ENCODE data around the gene ANTKMT.
"Not testable (repeated sequence)": the region's sequence is repeated elsewhere in the genome, so short reads cannot be mapped to it uniquely, and the experiment has no call there.

ANTKMT gene

DNA sequence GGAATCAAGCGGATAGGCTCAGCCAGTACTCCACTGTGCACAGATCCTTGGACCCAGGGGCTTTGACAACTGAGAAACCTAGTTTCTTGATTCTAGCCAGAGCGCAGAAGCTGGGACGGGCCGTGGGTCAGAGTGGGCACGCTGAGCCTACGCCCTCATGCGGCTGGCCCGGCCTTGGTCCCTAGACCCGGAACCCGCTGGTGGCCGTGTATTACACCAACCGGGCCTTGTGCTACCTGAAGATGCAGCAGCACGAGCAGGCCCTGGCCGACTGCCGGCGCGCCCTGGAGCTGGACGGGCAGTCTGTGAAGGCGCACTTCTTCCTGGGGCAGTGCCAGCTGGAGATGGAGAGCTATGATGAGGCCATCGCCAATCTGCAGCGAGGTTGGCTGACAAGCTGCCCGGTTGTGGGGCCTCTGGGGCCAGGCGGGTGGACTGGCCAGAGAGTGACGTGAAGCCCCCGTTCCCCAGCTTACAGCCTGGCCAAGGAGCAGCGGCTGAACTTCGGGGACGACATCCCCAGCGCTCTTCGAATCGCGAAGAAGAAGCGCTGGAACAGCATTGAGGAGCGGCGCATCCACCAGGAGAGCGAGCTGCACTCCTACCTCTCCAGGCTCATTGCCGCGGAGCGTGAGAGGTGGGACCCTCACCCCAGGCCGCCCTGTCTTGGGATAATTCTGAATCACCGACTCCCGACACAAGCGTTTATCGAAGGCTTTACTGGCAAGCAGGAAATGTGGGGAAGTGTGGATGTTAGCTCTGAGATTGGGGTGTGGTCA, 39.8 kb upstream of the ANTKMT start:
- intact Hi-C loops (cut with DNase I) = no loop called here
- DNase-seq = peak in 1 of 10 donors; percentile 75

DNA sequence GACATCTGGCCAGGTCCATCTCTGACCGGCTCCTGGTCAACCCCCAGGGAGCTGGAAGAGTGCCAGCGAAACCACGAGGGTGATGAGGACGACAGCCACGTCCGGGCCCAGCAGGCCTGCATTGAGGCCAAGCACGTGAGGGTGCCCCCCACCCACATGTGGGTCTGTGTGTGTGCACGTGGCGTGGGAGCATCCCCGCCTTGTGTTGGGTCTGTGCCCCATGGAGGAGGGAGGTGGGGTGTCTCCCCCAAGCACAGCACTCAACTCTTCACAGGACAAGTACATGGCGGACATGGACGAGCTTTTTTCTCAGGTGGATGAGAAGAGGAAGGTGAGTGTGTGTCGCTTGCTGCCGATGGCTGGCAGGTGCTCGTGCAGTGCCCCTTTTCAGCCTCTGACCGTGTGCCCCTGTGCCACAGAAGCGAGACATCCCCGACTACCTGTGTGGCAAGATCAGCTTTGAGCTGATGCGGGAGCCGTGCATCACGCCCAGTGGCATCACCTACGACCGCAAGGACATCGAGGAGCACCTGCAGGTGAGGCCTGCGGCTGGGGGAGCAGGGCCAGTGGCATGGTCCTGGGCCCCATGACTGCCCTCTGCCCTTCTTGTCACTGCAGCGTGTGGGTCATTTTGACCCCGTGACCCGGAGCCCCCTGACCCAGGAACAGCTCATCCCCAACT, 39.1 kb upstream of the ANTKMT start:
- intact Hi-C loops (cut with DNase I) = no loop called here
- no peak for DNase-seq

DNA sequence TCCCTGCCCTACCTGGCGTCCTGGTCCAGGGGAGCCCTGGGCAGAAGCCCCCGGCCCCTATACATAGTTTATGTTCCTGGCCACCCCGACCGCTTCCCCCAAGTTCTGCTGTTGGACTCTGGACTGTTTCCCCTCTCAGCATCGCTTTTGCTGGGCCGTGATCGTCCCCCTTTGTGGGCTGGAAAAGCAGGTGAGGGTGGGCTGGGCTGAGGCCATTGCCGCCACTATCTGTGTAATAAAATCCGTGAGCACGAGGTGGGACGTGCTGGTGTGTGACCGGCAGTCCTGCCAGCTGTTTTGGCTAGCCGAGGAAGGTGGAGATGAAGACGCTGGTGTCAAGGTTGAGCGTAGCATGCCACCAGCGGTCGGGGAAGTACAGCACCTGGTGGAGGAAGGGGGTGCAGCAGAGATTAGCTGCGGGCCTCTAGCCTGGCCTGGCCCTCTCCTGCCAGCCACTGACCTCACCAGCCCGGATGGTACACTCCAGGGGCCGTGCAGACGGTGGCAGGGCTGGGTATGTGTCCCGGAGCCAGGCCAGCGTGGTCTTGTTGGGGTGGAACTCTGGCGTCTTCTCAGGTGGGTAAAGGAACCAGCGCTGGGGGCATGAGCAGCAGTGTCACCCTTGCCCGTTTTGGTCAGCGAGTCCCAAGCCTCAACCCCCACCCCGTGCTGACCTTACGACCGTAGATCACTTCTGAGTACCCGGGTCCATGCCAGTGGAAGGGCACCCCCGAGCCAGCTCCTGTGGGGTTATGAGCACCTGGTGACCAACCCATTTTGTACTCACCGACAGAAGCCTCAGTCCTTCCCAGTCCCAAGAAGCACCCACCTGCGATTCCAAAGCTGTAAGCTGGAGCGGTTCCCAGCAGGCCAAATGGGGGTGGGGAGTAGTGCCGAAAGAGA, 38.2 kb upstream of the ANTKMT start:
- DNase-seq = no peak
- intact Hi-C loops (cut with DNase I) = no loop called here

DNA sequence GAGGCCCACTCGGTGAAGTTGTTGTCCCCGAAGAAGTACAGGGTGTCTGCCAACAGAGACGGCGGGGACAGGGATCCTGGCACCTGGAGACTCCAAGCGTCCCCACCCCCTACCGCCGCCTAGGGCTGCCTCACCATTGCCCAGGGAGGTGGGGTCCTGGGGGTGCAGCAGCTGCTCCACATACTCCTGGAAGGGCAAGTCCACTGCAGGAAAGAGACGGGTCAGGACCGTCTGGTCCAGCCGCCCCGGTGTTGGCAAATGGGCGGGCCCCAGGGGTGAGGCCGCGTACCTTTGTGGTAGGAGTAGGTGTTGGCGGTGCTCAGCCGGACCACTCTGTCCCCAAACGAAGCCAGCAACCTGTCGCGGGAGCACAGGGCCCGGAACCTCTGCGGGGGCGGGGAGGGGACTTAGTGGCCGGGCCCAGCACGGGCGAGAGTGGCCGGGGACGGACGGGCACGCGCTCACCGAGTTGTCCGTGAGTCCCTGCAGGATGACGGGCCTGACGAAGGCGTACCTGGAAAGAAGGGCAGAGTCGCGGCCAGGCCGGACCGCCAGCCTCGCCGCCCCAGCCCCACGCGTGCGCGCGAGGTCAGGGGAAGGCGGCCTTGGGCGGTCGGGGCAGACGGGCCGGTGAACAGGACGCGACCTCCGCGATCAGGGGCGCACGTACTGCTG, 37.4 kb upstream of the ANTKMT start:
- DNase-seq = no peak
- intact Hi-C loops (cut with DNase I) = no loop called here

DNA sequence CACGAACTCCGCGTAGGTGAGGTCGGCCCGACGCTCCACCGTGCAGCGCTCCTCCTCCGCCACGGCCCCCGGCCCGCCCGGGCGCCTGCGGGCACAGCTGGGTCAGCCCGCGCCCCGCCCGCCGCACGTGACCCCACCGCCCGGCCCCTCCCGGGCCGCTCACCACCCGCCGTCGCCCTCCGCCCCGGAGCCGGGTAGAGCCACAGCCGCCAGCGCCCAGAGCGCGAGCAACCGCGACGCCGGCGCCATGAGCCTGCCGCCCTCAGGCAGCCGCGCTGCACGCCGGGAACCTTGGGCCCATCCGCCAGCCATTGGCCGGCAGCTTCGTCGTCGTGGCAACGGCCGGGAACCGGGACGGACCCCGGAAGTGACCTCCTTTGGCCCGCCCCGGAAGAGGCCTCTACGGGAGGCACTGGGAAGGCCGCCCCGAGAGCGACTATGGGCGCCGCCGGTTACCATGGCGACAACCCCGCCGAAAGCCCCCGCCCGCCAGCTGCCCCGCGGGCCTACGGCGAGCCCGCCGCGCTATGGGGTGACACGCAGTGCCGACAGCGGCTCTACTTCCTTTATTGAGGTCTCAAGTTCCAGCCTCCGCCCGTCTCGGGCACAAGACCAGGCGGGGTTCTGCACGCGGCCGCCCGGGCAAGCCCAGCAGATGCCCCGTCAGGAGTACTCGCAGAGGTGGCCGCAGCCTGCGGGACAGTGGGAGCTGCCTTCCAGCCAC, 36.7 kb upstream of the ANTKMT start, which contains the start of gene JMJD8:
TSS of gene JMJD8 (minus strand) at position 264 of the 724 bp plus-strand sequence. CDS start at position 249, 15 bp downstream.
- intact Hi-C loops (cut with DNase I) = no loop called here
- peak; percentile 96 to 99 (median 98) for DNase-seq

DNA sequence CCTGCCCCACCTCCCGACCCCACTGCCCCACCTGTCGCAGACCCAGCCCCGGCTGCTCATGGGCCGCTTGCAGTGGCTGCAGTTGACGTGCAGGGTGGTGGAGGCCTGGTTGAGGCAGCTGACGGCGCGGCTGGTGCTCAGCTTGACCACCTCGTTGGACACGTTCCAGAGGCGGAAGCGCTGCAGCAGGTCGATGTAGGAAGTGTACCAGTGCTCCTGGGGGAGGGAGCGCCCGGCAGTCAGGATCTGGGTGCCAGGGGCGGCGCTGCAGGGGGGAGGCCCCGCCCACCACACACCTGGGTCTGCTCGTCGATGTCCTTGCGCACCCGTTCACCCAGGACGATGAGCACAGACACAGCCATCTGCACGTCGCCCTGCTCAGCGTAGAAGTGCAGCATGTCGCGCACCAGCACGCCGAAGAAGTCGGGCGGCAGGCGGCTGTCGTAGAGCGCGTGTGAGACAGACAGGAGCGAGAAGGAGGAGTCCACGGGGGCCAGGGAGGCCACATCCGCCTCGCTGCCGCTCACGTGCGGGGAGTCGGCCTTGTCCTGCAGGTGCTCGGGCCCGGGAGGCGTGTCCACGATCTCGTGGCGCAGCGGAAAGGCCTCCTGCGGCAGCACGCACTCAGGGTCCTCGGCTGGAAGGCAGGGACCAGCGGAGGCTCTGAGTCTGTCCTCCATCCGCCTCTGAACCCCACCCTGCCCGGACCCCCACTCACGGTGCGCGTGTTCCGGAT, 35.8 kb upstream of the ANTKMT start:
- intact Hi-C loops (cut with DNase I) = no loop called here
- peak in 1 of 10 donors; percentile 70 for DNase-seq

DNA sequence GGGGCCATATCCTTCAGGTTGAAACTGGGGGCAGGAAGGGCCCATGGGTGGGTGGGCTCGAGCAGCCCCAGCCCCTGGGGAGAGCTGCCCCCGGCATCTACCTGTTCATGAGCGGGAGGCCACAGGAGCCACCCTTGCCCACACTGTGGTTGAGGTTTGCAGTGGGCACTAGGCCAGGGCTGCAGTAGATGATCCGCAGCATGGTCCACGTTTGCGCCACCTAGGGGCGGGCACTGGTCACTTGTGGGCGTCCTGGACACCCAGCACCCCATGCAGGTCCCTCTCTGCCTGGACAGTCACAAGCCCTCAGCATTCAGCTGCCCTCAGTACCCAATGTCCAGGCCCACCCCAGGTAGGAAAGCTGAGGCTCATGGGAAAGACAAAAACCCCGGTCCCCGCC, 35.0 kb upstream of the ANTKMT start:
- intact Hi-C loops (cut with DNase I) = no loop called here
- DNase-seq = peak in 1 of 10 donors; percentile 79

DNA sequence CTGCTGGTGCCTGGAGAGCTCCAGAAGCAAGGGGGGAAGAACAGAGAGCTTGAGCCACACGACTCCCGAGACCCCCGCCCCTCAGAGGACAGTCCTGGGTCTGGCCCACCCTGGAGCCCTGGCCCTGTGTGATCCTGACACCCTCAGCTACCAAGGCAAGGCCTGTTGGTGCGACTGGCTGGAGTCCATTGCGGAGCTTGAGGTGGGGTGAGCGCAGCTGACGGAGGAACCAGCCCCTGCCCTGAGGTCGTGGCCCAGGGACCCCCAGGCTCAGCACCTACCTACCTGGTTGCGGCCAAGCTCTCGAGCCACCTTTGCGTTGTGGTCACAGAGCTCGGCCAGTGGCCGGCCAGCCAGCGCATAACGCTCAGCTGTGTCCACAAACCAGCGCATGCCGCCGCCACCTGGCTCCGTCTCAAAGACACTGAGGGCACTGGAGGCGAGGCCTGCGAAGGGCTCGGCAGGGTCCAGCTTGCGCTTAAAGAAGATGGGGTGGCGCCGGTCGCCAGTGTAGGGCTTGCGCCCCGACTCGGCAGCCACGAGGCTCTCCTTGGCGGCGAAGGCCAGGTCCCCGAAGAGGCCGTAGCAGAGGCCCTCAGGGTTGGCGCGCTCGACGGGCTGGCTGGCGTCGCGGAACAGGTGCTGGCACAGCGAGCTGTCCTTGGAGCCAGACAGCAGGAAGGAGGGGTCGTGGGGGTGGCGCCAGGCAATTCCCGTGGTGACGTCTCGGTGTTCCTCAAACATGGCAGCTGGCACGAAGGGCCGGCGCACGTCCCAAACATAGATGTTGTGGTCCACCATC, 34.3 kb upstream of the ANTKMT start:
- intact Hi-C loops (cut with DNase I) = no loop called here
- peak in 1 of 10 donors; percentile 71 for DNase-seq

DNA sequence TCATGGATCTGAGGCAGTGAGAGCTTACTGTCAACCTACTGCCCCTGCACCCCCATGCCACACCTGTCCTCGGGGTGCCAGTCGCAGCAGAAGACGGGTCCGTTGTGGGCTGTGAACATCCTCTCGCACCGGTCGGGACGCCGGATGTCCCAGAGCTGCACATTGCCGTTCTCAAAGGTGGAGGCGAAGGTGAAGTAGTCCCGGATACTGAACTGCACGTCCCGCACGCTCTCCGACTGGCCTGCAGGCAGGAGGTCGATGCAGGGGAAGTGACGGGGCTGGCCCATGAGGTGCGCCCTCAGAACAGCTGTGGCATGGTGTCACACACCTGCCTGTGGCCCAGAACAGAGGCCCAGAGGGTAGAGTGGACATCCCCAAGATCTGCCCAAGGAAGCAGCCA, 33.4 kb upstream of the ANTKMT start:
- DNase-seq = no peak

DNA sequence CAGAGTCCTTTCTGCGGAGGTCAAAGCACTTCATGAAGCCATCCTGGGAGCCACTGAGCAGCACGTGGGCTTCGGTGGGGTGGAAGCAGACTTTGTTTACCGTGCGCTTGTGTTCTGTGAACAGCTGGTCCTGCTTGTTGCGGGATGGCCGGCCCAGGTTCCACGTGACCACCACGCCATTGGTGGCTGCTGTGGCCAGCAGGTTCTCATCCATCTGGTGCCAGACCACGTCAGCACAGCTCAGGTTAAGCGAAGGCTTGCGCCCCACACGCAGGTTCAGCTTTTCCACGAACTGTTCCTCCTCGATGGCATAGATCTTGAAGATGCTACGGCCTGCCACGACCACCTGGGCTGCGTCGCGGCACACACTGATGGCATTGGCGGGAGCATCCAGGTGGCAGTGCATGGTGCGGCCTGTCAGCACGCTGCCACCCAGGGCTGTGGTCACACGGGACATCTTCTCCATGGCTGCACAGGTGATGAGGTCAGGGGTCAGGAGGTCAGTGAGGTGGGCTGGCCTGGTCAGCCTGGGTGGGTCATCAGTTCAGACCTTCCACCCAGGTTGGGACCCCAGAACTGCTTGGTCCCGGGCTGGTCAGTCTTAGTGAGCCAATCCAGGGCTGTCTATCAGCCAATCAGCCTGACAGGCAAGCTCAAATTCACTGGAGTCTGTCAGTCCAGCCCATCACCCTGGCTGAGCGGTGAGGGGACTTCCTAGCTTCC, 31.6 kb upstream of the ANTKMT start:
- intact Hi-C loops (cut with DNase I) = no loop called here
- DNase-seq = no peak

More for the DNA sequence above, 33.4 kb upstream of the ANTKMT start:
- intact Hi-C loops (cut with DNase I) = no loop called here

DNA sequence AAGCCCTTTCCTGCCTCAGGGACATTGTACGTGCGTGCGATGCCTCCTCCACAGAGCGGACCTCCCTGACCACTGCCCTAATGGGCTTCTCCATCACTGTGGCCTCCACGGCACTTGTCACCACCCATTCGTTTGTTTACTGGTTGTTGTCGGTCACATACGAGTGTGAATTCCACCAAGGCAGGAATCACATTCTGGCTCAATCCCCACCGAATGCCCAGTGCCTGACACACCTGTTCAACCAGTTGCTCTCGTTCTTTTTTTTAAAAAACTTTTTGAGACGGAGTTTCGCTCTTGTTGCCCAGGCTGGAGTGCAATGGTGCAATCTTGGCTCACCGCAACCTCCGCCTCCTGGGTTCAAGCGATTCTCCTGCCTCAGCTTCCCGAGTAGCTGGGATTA, 29.7 kb upstream of the ANTKMT start:
- intact Hi-C loops (cut with DNase I); DNase-seq: not testable (repeated sequence)

DNA sequence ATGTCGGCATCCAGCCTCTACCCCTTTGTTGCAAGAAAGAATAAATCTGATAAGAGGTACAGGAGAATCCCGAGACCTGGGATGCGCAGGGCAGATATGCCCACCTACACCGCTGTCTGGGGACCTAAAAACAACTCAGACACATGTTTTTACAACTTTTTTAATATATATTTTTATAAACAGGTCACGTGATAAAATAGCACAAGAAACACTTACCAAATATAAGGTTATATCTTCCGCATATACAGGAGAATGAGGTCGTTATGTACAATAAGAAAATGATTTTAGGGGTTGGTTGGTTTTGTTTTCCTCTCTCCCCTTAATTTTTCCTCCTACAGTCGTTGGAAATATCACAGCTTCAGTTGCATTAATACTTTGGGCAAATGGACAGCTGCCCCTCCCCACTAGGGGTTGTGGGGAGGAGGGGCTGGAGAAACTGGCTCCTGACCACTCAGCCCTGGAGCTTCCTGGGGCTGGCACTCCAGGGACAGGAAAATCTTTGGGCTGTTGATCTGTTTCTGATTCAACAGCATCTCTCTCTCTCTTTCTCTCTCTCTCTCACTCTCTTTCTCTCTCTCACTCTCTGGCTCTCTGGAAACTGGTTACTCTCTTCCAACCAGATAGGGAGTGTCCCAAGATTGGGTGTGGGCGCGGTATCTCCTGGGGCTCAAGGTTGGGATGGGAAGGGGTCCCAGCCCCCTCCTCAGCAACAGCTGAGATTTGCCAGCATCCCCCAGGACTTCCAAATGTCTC, 28.4 kb upstream of the ANTKMT start:
- intact Hi-C loops (cut with DNase I) = no loop called here
- no peak for DNase-seq

DNA sequence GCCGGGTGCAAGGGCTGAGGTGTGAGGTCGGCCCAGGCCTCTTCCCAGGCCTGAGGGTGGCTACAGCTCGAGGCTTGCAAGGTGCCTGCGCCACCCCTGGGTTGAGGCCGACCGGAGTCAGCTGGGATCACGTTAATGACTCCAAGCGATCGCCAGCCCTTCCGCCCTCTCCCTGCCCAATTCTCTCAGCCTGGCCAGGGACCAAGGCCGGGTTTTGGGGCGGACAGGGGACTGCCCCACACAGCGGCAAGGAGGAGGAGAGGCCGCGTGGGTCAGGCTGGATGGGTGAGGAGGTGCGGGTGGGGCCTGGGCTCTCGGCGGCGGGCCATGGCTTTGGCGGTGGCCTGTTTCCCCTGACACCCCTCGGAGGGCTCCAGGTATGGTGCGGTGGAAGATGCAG, 27.6 kb upstream of the ANTKMT start:
- intact Hi-C loops (cut with DNase I) = no loop called here
- no peak for DNase-seq

DNA sequence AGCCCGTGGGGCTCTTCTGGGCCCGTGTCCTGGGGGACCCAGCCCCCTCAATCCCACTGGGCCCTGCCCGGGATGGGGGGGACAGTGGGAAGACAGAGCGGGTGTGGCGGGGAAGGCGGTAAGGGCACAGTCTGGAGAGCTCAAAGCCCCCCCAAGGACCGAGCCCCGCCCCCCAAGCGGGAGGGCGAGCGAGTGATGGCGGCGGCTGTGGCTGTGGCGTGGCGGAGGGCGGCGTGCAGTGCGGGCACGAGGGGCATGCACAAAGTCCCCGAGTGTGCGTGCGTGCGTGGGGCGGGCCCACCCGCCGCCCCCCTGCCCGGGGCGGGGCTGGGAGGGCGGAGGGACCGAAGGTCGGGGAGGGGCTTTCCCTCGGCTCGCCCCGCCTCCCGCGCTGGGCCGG, 27.2 kb upstream of the ANTKMT start:
- no peak for DNase-seq
- intact Hi-C loops (cut with DNase I) = no loop called here

DNA sequence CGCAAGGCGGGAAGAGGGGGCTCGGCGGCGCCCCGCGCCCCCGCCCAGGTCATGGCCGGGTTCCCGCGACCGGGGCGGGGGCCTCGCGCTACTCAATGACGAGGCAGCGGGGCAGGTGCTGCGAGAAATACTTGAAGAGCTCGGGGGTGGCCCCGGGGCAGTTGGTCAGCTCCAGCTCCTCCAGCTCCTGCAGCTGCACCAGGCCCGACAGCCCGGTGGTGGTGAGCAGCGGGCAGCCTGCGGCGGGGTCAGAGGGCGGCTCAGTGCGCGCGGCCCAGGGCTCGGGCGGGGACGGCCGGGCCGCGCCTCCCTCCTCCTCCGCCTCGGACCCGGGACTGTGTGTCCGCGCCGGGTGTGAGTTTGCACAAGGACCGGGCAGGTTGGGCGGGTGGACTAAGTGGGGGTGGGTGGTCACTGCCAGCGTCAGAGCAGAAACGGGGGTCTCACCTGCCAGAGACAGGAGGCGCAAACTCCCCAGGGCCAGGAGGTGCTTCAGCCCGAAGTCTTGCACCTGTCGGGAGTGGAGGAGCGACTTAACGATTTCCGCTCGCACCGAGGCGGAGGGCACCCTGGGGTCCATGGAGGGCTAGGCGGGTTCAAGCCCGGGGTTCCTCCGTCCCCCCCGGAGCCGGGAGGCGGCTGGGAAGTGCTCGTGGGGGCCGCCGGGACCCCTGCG, 26.6 kb upstream of the ANTKMT start:
- intact Hi-C loops (cut with DNase I) = no loop called here
- DNase-seq = peak in 1 of 10 donors; percentile 70

DNA sequence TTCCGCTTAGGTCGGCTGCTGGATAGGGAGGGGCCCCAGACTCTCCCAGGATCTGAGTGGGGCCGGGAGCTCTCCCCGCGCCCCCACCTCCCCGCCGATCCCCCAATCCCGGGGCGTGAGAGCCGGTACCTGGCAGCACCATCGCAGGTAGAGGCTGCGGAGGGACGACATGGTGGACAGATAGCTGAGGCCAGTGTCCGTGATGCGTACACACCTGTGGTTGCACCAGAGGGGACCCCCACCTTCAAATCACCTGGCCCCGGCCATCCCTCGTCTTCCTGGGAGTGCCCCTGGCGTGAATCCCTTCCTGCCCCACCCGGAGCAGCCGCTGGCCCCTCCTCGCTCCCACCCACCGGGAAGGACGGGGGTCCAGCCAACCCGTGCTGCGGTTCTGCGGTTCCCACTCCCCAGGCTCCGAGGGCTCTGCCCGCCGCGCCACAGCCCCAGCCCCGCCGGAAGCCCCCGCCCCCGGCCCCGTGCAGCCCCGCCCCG, 26.0 kb upstream of the ANTKMT start:
- intact Hi-C loops (cut with DNase I) = no loop called here
- DNase-seq = peak in 1 of 10 donors; percentile 69

Measured in posterior cingulate gyrus (tissue), 11 donors.